ENCODE results near the gene DMD.

The DMD gene

GRCh38 chrX:32592786-32593185 lies 618.6 kb downstream of the DMD start:
- H3K27me3 ChIP-seq (ENCODE audit: insufficient read depth, low read length): no peaks in the 10 kb centered on the region
- H3K36me3 ChIP-seq (ENCODE audit: insufficient read depth, low read length): no peaks in the 10 kb centered on the region
- no peaks in the 10 kb centered on the region for H3K79me2 ChIP-seq (ENCODE audit: control insufficient read depth, insufficient read depth, low read length, unreplicated experiment)
- no peaks in the 10 kb centered on the region for H3K4me1 ChIP-seq (ENCODE audit: control insufficient read depth, insufficient read depth, low read length, unreplicated experiment)
- H2AFZ ChIP-seq (ENCODE audit: low read length, unreplicated experiment): no peak overlapping the region
- no peak overlapping the region for H3K4me3 ChIP-seq (ENCODE audit: low read depth, low read length)
- H3K27ac ChIP-seq (ENCODE audit: low read depth, low read length): no peak overlapping the region

- Histone ChIP-seq H3K4me1 (ENCODE audit: control insufficient read depth, insufficient read depth, low read length, unreplicated experiment) (no peaks in the 10 kb centered on the region), H3K79me2 (ENCODE audit: control insufficient read depth, insufficient read depth, low read length, unreplicated experiment) (no peaks in the 10 kb centered on the region), H3K36me3 (ENCODE audit: insufficient read depth, low read length) (no peaks in the 10 kb centered on the region), H3K27ac (ENCODE audit: low read depth, low read length) (no peak overlapping the region), H3K4me3 (ENCODE audit: low read depth, low read length) (no peak overlapping the region), H3K27me3 (ENCODE audit: insufficient read depth, low read length) (no peaks in the 10 kb centered on the region), H2AFZ (ENCODE audit: low read length, unreplicated experiment) (no peak overlapping the region)
Observed at GRCh38 chrX:32591589-32591988, 619.8 kb downstream of the DMD start.

- no peaks in the 10 kb centered on the region for H3K36me3 ChIP-seq (ENCODE audit: insufficient read depth, low read length)
- no peaks in the 10 kb centered on the region for H3K27me3 ChIP-seq (ENCODE audit: insufficient read depth, low read length)
- no peak overlapping the region for H3K4me3 ChIP-seq (ENCODE audit: low read depth, low read length)
- H3K27ac ChIP-seq (ENCODE audit: low read depth, low read length): no peak overlapping the region
- no peaks in the 10 kb centered on the region for H3K4me1 ChIP-seq (ENCODE audit: control insufficient read depth, insufficient read depth, low read length, unreplicated experiment)
- no peaks in the 10 kb centered on the region for H3K79me2 ChIP-seq (ENCODE audit: control insufficient read depth, insufficient read depth, low read length, unreplicated experiment)
- H2AFZ ChIP-seq (ENCODE audit: low read length, unreplicated experiment): no peak overlapping the region
Observed at GRCh38 chrX:32582729-32583128, 628.6 kb downstream of the DMD start.

GRCh38 chrX:32576885-32577284 lies 634.5 kb downstream of the DMD start:
- no peaks in the 10 kb centered on the region for H3K79me2 ChIP-seq (ENCODE audit: control insufficient read depth, insufficient read depth, low read length, unreplicated experiment)
- no peaks in the 10 kb centered on the region for H3K27me3 ChIP-seq (ENCODE audit: insufficient read depth, low read length)
- no peak overlapping the region for H3K27ac ChIP-seq (ENCODE audit: low read depth, low read length)
- H3K36me3 ChIP-seq (ENCODE audit: insufficient read depth, low read length): no peaks in the 10 kb centered on the region
- H3K4me3 ChIP-seq (ENCODE audit: low read depth, low read length): no peak overlapping the region
- no peaks in the 10 kb centered on the region for H3K4me1 ChIP-seq (ENCODE audit: control insufficient read depth, insufficient read depth, low read length, unreplicated experiment)
- no peak overlapping the region for H2AFZ ChIP-seq (ENCODE audit: low read length, unreplicated experiment)

GRCh38 chrX:32572644-32573043 lies 638.7 kb downstream of the DMD start:
- no peak overlapping the region for H2AFZ ChIP-seq (ENCODE audit: low read length, unreplicated experiment)
- H3K36me3 ChIP-seq (ENCODE audit: insufficient read depth, low read length): no peaks in the 10 kb centered on the region
- H3K4me1 ChIP-seq (ENCODE audit: control insufficient read depth, insufficient read depth, low read length, unreplicated experiment): no peaks in the 10 kb centered on the region
- no peak overlapping the region for H3K4me3 ChIP-seq (ENCODE audit: low read depth, low read length)
- no peak overlapping the region for H3K27ac ChIP-seq (ENCODE audit: low read depth, low read length)
- no peaks in the 10 kb centered on the region for H3K27me3 ChIP-seq (ENCODE audit: insufficient read depth, low read length)
- H3K79me2 ChIP-seq (ENCODE audit: control insufficient read depth, insufficient read depth, low read length, unreplicated experiment): no peaks in the 10 kb centered on the region

- Histone ChIP-seq H3K4me1 (ENCODE audit: control insufficient read depth, insufficient read depth, low read length, unreplicated experiment) (no peaks in the 10 kb centered on the region), H2AFZ (ENCODE audit: low read length, unreplicated experiment) (no peak overlapping the region), H3K27ac (ENCODE audit: low read depth, low read length) (no peak overlapping the region; the same call in 1 of the 2 replicates), H3K27me3 (ENCODE audit: insufficient read depth, low read length) (no peaks in the 10 kb centered on the region), H3K36me3 (ENCODE audit: insufficient read depth, low read length) (no peaks in the 10 kb centered on the region), H3K79me2 (ENCODE audit: control insufficient read depth, insufficient read depth, low read length, unreplicated experiment) (no peaks in the 10 kb centered on the region), H3K4me3 (ENCODE audit: low read depth, low read length) (no peak overlapping the region)
Observed at GRCh38 chrX:32571579-32571978, 639.8 kb downstream of the DMD start.

- H3K4me3 ChIP-seq (ENCODE audit: low read depth, low read length): no peak overlapping the region
- no peaks in the 10 kb centered on the region for H3K4me1 ChIP-seq (ENCODE audit: control insufficient read depth, insufficient read depth, low read length, unreplicated experiment)
- no peaks in the 10 kb centered on the region for H3K27me3 ChIP-seq (ENCODE audit: insufficient read depth, low read length)
- no peaks in the 10 kb centered on the region for H3K79me2 ChIP-seq (ENCODE audit: control insufficient read depth, insufficient read depth, low read length, unreplicated experiment)
- H3K27ac ChIP-seq (ENCODE audit: low read depth, low read length): no peak overlapping the region
- no peak overlapping the region for H2AFZ ChIP-seq (ENCODE audit: low read length, unreplicated experiment)
- no peaks in the 10 kb centered on the region for H3K36me3 ChIP-seq (ENCODE audit: insufficient read depth, low read length)
Observed at GRCh38 chrX:32562261-32562660, 649.1 kb downstream of the DMD start.

- Histone ChIP-seq H3K27ac (ENCODE audit: low read depth, low read length) (no peak overlapping the region), H2AFZ (ENCODE audit: low read length, unreplicated experiment) (no peak overlapping the region), H3K36me3 (ENCODE audit: insufficient read depth, low read length) (no peaks in the 10 kb centered on the region), H3K4me3 (ENCODE audit: low read depth, low read length) (no peak overlapping the region), H3K4me1 (ENCODE audit: control insufficient read depth, insufficient read depth, low read length, unreplicated experiment) (no peaks in the 10 kb centered on the region), H3K27me3 (ENCODE audit: insufficient read depth, low read length) (no peaks in the 10 kb centered on the region), H3K79me2 (ENCODE audit: control insufficient read depth, insufficient read depth, low read length, unreplicated experiment) (no peaks in the 10 kb centered on the region)
Observed at GRCh38 chrX:32545101-32545500, 666.2 kb downstream of the DMD start.

- H3K79me2 ChIP-seq (ENCODE audit: control insufficient read depth, insufficient read depth, low read length, unreplicated experiment): no peaks in the 10 kb centered on the region
- H3K36me3 ChIP-seq (ENCODE audit: insufficient read depth, low read length): no peaks in the 10 kb centered on the region
- no peak overlapping the region for H3K27ac ChIP-seq (ENCODE audit: low read depth, low read length)
- H3K4me3 ChIP-seq (ENCODE audit: low read depth, low read length): no peak overlapping the region
- H3K4me1 ChIP-seq (ENCODE audit: control insufficient read depth, insufficient read depth, low read length, unreplicated experiment): no peaks in the 10 kb centered on the region
- no peaks in the 10 kb centered on the region for H3K27me3 ChIP-seq (ENCODE audit: insufficient read depth, low read length)
- no peak overlapping the region for H2AFZ ChIP-seq (ENCODE audit: low read length, unreplicated experiment)
Observed at GRCh38 chrX:32538554-32538953, 672.8 kb downstream of the DMD start.

GRCh38 chrX:32533848-32534247 lies 677.5 kb downstream of the DMD start:
- Histone ChIP-seq H3K79me2 (ENCODE audit: control insufficient read depth, insufficient read depth, low read length, unreplicated experiment) (no peaks in the 10 kb centered on the region), H2AFZ (ENCODE audit: low read length, unreplicated experiment) (no peak overlapping the region), H3K4me1 (ENCODE audit: control insufficient read depth, insufficient read depth, low read length, unreplicated experiment) (peaks cover 14% of the 10 kb centered on the region), H3K27ac (ENCODE audit: low read depth, low read length) (no peak overlapping the region), H3K4me3 (ENCODE audit: low read depth, low read length) (no peak overlapping the region), H3K27me3 (ENCODE audit: insufficient read depth, low read length) (no peaks in the 10 kb centered on the region), H3K36me3 (ENCODE audit: insufficient read depth, low read length) (no peaks in the 10 kb centered on the region)

GRCh38 chrX:32532262-32532661 lies 679.1 kb downstream of the DMD start:
- no peaks in the 10 kb centered on the region for H3K27me3 ChIP-seq (ENCODE audit: insufficient read depth, low read length)
- H3K79me2 ChIP-seq (ENCODE audit: control insufficient read depth, insufficient read depth, low read length, unreplicated experiment): no peaks in the 10 kb centered on the region
- H2AFZ ChIP-seq (ENCODE audit: low read length, unreplicated experiment): peak overlapping the region; percentile 7
- H3K27ac ChIP-seq (ENCODE audit: low read depth, low read length): peak overlapping the region; percentile 1; the same call in 1 of the 2 replicates
- H3K4me3 ChIP-seq (ENCODE audit: low read depth, low read length): no peak overlapping the region
- peaks cover 14% of the 10 kb centered on the region for H3K4me1 ChIP-seq (ENCODE audit: control insufficient read depth, insufficient read depth, low read length, unreplicated experiment)
- no peaks in the 10 kb centered on the region for H3K36me3 ChIP-seq (ENCODE audit: insufficient read depth, low read length)
